ENCODE data around the gene KRT27. TPM values are rescaled to one million over a fixed set of nuclear protein-coding genes. Genes with fewer than 3 reads are reported as not detected.

The KRT27 gene
- total RNA-seq, 1 donor from 2014 or later: not detected

Other genes with a start within 250 kb of the KRT27 start
- gene CCR7, start 217.1 kb downstream of the KRT27 start, total RNA-seq: not detected
- 49.5 TPM for gene SMARCE1, start 134.7 kb downstream of the KRT27 start, total RNA-seq
- not detected for gene KRT222, start 117.4 kb downstream of the KRT27 start, total RNA-seq
- not detected for gene KRT24, start 78.8 kb downstream of the KRT27 start, total RNA-seq
- gene KRT25, start 27.2 kb downstream of the KRT27 start, total RNA-seq: not detected
- not detected for gene KRT26, start 10.3 kb downstream of the KRT27 start, total RNA-seq
- gene KRT28, start 17.4 kb upstream of the KRT27 start, total RNA-seq: not detected
- 50.3 TPM for gene KRT10, start 40.1 kb upstream of the KRT27 start, total RNA-seq
- gene KRT12, start 84.7 kb upstream of the KRT27 start, total RNA-seq: not detected
- not detected for gene KRT20, start 102.7 kb upstream of the KRT27 start, total RNA-seq
- not detected for gene KRT23, start 155.1 kb upstream of the KRT27 start, total RNA-seq
- gene KRT39, start 184.4 kb upstream of the KRT27 start, total RNA-seq: not detected
- not detected for gene KRT40, start 201.8 kb upstream of the KRT27 start, total RNA-seq
- not detected for gene KRTAP3-3, start 211.6 kb upstream of the KRT27 start, total RNA-seq
- gene KRTAP3-2, start 217.4 kb upstream of the KRT27 start, total RNA-seq: not detected
- gene KRTAP3-1, start 226.6 kb upstream of the KRT27 start, total RNA-seq: not detected
- gene KRTAP1-5, start 244.7 kb upstream of the KRT27 start, total RNA-seq: not detected
- not detected for gene KRTAP1-4, start 247.6 kb upstream of the KRT27 start, total RNA-seq